ENCODE measurements around the gene HIVEP3.

HIVEP3 gene

DNA sequence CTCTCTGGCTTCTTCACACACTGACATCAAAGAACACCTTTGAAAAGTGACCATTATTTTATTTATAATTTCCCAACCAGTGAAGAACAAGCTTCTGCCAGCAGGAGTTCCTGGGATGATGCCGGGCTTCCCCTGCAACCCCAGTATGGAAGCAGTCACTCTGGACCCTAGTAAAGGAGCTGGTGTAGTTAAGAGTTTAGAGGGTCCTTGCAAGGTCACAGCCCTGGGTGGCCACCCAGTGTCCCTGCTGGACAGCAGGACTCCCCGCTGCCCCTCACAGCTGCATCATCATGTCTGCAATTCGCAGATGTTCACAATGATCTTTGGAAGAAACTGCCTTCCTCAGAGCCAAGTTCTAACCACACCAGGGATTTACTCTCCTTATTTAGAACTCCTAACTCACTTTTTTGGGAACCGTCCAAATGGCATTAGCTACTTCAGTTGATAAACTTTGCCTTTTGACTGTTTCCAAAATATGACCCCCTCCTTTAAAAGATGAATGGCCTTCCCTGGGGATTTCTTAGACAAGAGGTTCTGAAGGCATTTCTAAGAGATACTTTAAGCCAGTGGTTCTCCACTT lies 90.6 kb downstream of the HIVEP3 start:
- H3K4me3 ChIP-seq (ENCODE audit: low read depth, low read length) = no peak overlapping the region
- DNase-seq (ENCODE audit: low read depth) = no peak
- no peak for TF ChIP-seq CTCF (IDR thresholded peaks at IDR 0.05; ENCODE audit: insufficient read depth, low read depth, low read length, missing control alignments)

DNA sequence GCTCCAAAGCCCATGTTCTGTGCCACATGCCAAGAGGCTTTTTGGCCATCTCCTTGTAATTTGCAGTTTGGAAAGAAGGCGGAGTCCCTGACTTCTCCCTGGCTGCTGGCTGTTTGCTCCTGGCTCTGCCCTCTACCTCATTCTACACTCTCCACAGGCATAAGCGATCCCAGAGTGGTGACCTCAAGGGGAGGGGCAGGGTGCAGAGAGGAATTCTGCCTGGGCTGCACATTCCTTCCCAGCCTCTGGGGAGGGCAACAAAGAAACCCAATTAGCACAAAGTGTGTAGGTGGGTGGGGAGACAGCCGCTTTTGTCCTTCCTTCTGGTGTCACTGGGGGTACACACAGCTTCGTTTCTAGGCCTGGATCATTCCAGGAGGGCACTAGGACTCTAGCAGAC lies 95.3 kb downstream of the HIVEP3 start:
- no peak for DNase-seq (ENCODE audit: low read depth)
- TF ChIP-seq CTCF (IDR thresholded peaks at IDR 0.05; ENCODE audit: insufficient read depth, low read depth, low read length, missing control alignments) = no peak
- no peak overlapping the region for H3K4me3 ChIP-seq (ENCODE audit: low read depth, low read length)

GRCh38 chr1:41822866-41823265 lies 95.9 kb downstream of the HIVEP3 start:
- H3K4me3 ChIP-seq (ENCODE audit: low read depth, low read length) = no peak overlapping the region
- no peak for DNase-seq (ENCODE audit: low read depth)
- no peak for TF ChIP-seq CTCF (IDR thresholded peaks at IDR 0.05; ENCODE audit: insufficient read depth, low read depth, low read length, missing control alignments)

GRCh38 chr1:41819843-41820242 lies 98.9 kb downstream of the HIVEP3 start:
- no peak overlapping the region for H3K4me3 ChIP-seq (ENCODE audit: low read depth, low read length)
- no peak for DNase-seq (ENCODE audit: low read depth)

DNA sequence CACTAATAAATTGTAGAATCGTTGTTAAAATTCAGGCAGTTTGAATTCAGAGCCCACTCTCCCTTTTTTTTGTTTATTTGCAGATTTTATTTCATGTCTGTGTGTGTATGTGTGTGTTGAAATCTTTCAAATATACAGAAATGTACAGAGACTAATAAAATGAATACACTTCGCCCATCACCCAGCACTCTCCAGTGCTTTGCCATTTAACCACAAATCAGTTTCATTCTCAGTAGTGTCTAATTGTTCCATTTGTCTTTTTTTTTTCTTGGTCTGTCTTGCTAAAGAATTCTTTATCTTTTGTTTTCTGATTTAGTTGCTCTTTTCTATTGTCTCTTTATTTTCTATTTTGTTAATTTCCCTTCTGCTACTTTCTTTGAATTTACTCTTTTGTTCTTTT lies 99.7 kb downstream of the HIVEP3 start:
- no peak for DNase-seq (ENCODE audit: low read depth)
- no peak overlapping the region for H3K4me3 ChIP-seq (ENCODE audit: low read depth, low read length)
- no peak for TF ChIP-seq CTCF (IDR thresholded peaks at IDR 0.05; ENCODE audit: insufficient read depth, low read depth, low read length, missing control alignments)

More at GRCh38 chr1:41819843-41820242, 98.9 kb downstream of the HIVEP3 start:
- TF ChIP-seq CTCF (IDR thresholded peaks at IDR 0.05; ENCODE audit: insufficient read depth, low read depth, low read length, missing control alignments) = no peak

DNA sequence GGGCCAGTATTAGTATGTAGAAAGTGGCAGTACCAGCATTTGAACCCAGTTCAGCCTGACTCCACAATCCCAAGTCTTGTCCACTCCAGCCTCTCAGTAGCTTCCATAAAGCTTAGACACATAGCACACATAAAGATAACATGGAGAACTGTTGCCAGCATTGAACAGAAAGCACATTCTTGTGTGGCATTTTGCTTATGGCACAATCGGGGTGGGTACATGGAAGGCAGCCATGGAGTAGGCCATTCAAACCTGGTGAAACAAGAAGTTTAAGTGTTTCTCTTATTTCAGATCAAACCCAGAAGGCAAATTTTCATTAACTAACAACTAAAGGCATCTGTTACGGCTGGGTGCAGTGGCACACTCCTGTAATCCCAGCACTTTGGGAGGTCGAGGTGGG lies 102.7 kb downstream of the HIVEP3 start:
- no peak overlapping the region for H3K4me3 ChIP-seq (ENCODE audit: low read depth, low read length)
- TF ChIP-seq CTCF (IDR thresholded peaks at IDR 0.05; ENCODE audit: insufficient read depth, low read depth, low read length, missing control alignments) = no peak
- DNase-seq (ENCODE audit: low read depth) = no peak

All from GM12865 (cell line).